ENCODE measurements around the gene HCCS.

Gene HCCS

GRCh38 chrX:11171956-11172355 is 60.8 kb downstream of the HCCS start:
- no peaks in the 10 kb centered on the region for H3K36me3 ChIP-seq (ENCODE audit: insufficient read depth, insufficient read length, low read length)
- no peak overlapping the region for H3K4me3 ChIP-seq (ENCODE audit: insufficient read length, low read depth)
- no peak for TF ChIP-seq SUZ12 (IDR thresholded peaks at IDR 0.05; ENCODE audit: extremely low read depth, insufficient read depth, insufficient read length)
- no peak for TF ChIP-seq YY1 (IDR thresholded peaks at IDR 0.05; ENCODE audit: insufficient read depth, insufficient read length)
- no peak for TF ChIP-seq ZNF274 (IDR thresholded peaks at IDR 0.05; ENCODE audit: low read depth, low read length)
- no peak overlapping the region for H3K9ac ChIP-seq (ENCODE audit: insufficient read length, low read depth)
- no peaks in the 10 kb centered on the region for H3K27me3 ChIP-seq (ENCODE audit: insufficient read depth, insufficient read length)
- no peak for DNase-seq (ENCODE audit: low read depth, low spot score)
- H3K9me3 ChIP-seq (ENCODE audit: insufficient read depth, low read length) = no peaks in the 10 kb centered on the region
- no peaks in the 10 kb centered on the region for H3K4me1 ChIP-seq (ENCODE audit: insufficient read depth, insufficient read length)

- H3K9me3 ChIP-seq (ENCODE audit: insufficient read depth, low read length) = no peaks in the 10 kb centered on the region
- no peak overlapping the region for H3K9ac ChIP-seq (ENCODE audit: insufficient read length, low read depth)
- no peak for DNase-seq (ENCODE audit: low read depth, low spot score)
- no peak for TF ChIP-seq YY1 (IDR thresholded peaks at IDR 0.05; ENCODE audit: insufficient read depth, insufficient read length)
- TF ChIP-seq SUZ12 (IDR thresholded peaks at IDR 0.05; ENCODE audit: extremely low read depth, insufficient read depth, insufficient read length) = no peak
- TF ChIP-seq ZNF274 (IDR thresholded peaks at IDR 0.05; ENCODE audit: low read depth, low read length) = no peak
- no peaks in the 10 kb centered on the region for H3K4me1 ChIP-seq (ENCODE audit: insufficient read depth, insufficient read length)
- H3K27me3 ChIP-seq (ENCODE audit: insufficient read depth, insufficient read length) = no peaks in the 10 kb centered on the region
- H3K4me3 ChIP-seq (ENCODE audit: insufficient read length, low read depth) = no peak overlapping the region
- H3K36me3 ChIP-seq (ENCODE audit: insufficient read depth, insufficient read length, low read length) = no peaks in the 10 kb centered on the region
These were observed 61.3 kb downstream of the HCCS start for GRCh38 chrX:11172415-11172814.

Measured in NT2/D1 (cell line).